Esophagus muscularis mucosa (tissue), 4 donors: Measurements from ENCODE around the gene PPP2R5C. TPM values are rescaled to one million over a fixed set of nuclear protein-coding genes. Genes with fewer than 3 reads are reported as not detected.

Experiments
- DNase-seq: peaks from one replicate; pipeline ENCODE4 v3.0.0-alpha.2; 2017; ENCODE audit errors: extremely low spot score
- H3K27ac ChIP-seq, 4 donors: fragments of 200-600 bp; sonication (generic); replicated peaks in 1 of 4; 1 replicate in 3 of 4; 2 replicates in 1 of 4; pipeline ENCODE4 v1.5.1; 2016 to 2019; ENCODE audit warnings: mild to moderate bottlenecking in 1 of 4
- H3K27me3 ChIP-seq, 4 donors: fragments of 200-600 bp; sonication (generic); one replicate each; pipeline versions ENCODE4 v1.5.1 to v1.6.0; 2016 to 2019
- H3K36me3 ChIP-seq, 4 donors: fragments of 200-600 bp; sonication (generic); one replicate each; pipeline ENCODE4 v1.5.1; 2016 to 2019
- H3K4me1 ChIP-seq, 4 donors: fragments of 200-600 bp; sonication (generic); one replicate each; pipeline ENCODE4 v1.5.1; 2016 to 2019
- H3K4me3 ChIP-seq, 4 donors: fragments of 200-600 bp; sonication (generic); 1 replicate in 2 of 4; 2 replicates in 2 of 4; pipeline ENCODE4 v1.5.1; 2016 to 2019; ENCODE audit warnings: mild to moderate bottlenecking in 4 of 4, moderate library complexity in 1 of 4
- H3K9me3 ChIP-seq, 4 donors: fragments of 200-600 bp; sonication (generic); 1 replicate in 3 of 4; 2 replicates in 1 of 4; pipeline ENCODE4 v1.5.1; 2016 to 2019
- CTCF ChIP-seq, 3 experiments: fragments of 200-600 bp in 2 of 3; fragments of 450-650 bp in 1 of 3; sonication (generic) in 2 of 3; IDR thresholded peaks; one replicate each; pipeline ENCODE4 v1.5.1; 2017 to 2019; ENCODE audit warnings: antibody characterized with exemption in 3 of 3, mild to moderate bottlenecking in 2 of 3, moderate library complexity in 1 of 3
- EP300 ChIP-seq: sonication (generic); formaldehyde crosslinking; IDR thresholded peaks from one replicate; pipeline ENCODE4 v1.6.1; 2017; ENCODE audit warnings: antibody characterized with exemption
- POLR2A ChIP-seq: fragments of 450-650 bp; IDR thresholded peaks from one replicate; pipeline ENCODE4 v1.6.1; 2017; ENCODE audit warnings: antibody characterized with exemption, moderate library complexity, mild to moderate bottlenecking, low read depth
- POLR2AphosphoS5 ChIP-seq, 2 donors: sonication (generic); formaldehyde crosslinking; IDR thresholded peaks; one replicate each; pipeline ENCODE4 v1.6.1; 2017; ENCODE audit warnings: antibody characterized with exemption in 2 of 2
- WGBS: methylation state at CpG from one replicate; pipeline ENCODE4 v1.1.5; 2018; 5-methylcytosine and 5-hydroxymethylcytosine counted together
- intact Hi-C: fragments of 100-400 bp; cut with DNase I; formaldehyde crosslinking; loops from one replicate; pipeline ENCODE4 v1.15.1; 2023
- total RNA-seq, 4 donors: library from RNA; depleted of rRNA; stranded (reverse); fragments of >200 nt; gene quantifications; one replicate each; pipeline versions ENCODE4 v1.1.0 to v1.2.1, GENCODE V29; 2016

Gene PPP2R5C
- total RNA-seq, 4 donors from 2014 or later, result 103 to 142 (median 131) TPM

GRCh38 chr14:101853455-101854018 is 92.0 kb downstream of the PPP2R5C start:
- intact Hi-C loops, result no loop called here
- Histone ChIP-seq H3K9me3 (no peaks in the 10 kb centered on the region), H3K36me3 (peaks cover 0 to 7% (median 2%) of the 10 kb centered on the region in 4 donors), H3K27ac (no peak overlapping the region), H3K4me1 (peaks cover 27 to 72% (median 62%) of the 10 kb centered on the region in 4 donors), H3K27me3 (no peaks in the 10 kb centered on the region), H3K4me3 (no peak overlapping the region)
- no peak for TF ChIP-seq POLR2A
- no peak for TF ChIP-seq EP300
- no peak for TF ChIP-seq POLR2AphosphoS5 (IDR thresholded peaks at IDR 0.05)
- TF ChIP-seq CTCF (IDR thresholded peaks at IDR 0.05), result no peak
- no peak for DNase-seq
- 71% methylated on average over 15 of the region's 15 CpGs for WGBS

- WGBS, result 70% methylated on average over 5 of the region's 5 CpGs
- no peak for TF ChIP-seq CTCF (IDR thresholded peaks at IDR 0.05)
- TF ChIP-seq POLR2AphosphoS5 (IDR thresholded peaks at IDR 0.05), result no peak
- no peak for TF ChIP-seq EP300
- TF ChIP-seq POLR2A, result no peak
- Histone ChIP-seq H3K27ac (peak overlapping the region in 3 of 4 donors; percentile 5 to 21 (median 10)), H3K9me3 (no peaks in the 10 kb centered on the region), H3K4me3 (no peak overlapping the region), H3K36me3 (peaks cover 0 to 14% (median 6%) of the 10 kb centered on the region in 4 donors), H3K4me1 (peaks cover 27 to 65% (median 54%) of the 10 kb centered on the region in 4 donors), H3K27me3 (no peaks in the 10 kb centered on the region)
- intact Hi-C loops, result no loop called here
- DNase-seq, result no peak
These were observed 92.9 kb downstream of the PPP2R5C start for GRCh38 chr14:101854366-101854765.

GRCh38 chr14:101855958-101856357 is 94.4 kb downstream of the PPP2R5C start:
- peaks cover 0 to 15% (median 6%) of the 10 kb centered on the region in 4 donors for H3K36me3 ChIP-seq
- no peaks in the 10 kb centered on the region for H3K9me3 ChIP-seq
- DNase-seq, result no peak
- no peak overlapping the region for H3K4me3 ChIP-seq
- TF ChIP-seq CTCF (IDR thresholded peaks at IDR 0.05), result no peak
- WGBS, result 72% methylated on average over 5 of the region's 5 CpGs
- intact Hi-C loops, result no loop called here
- no peak overlapping the region for H3K27ac ChIP-seq
- no peaks in the 10 kb centered on the region for H3K27me3 ChIP-seq
- peaks cover 22 to 52% (median 45%) of the 10 kb centered on the region in 4 donors for H3K4me1 ChIP-seq

GRCh38 chr14:101856536-101856935 is 95.0 kb downstream of the PPP2R5C start:
- intact Hi-C loops, result no loop called here
- TF ChIP-seq EP300, result no peak
- TF ChIP-seq CTCF (IDR thresholded peaks at IDR 0.05), result no peak
- TF ChIP-seq POLR2A, result no peak
- TF ChIP-seq POLR2AphosphoS5 (IDR thresholded peaks at IDR 0.05), result no peak
- Histone ChIP-seq H3K9me3 (no peaks in the 10 kb centered on the region), H3K36me3 (peaks cover 0 to 15% (median 6%) of the 10 kb centered on the region in 4 donors), H3K27me3 (no peaks in the 10 kb centered on the region), H3K4me3 (no peak overlapping the region), H3K27ac (no peak overlapping the region), H3K4me1 (peaks cover 23 to 48% (median 42%) of the 10 kb centered on the region in 4 donors)
- WGBS, result 79% methylated on average over 4 of the region's 4 CpGs
- DNase-seq, result no peak

- Histone ChIP-seq H3K27me3 (no peaks in the 10 kb centered on the region), H3K36me3 (peaks cover 0 to 15% (median 6%) of the 10 kb centered on the region in 4 donors), H3K4me3 (no peak overlapping the region), H3K4me1 (peaks cover 30 to 45% (median 39%) of the 10 kb centered on the region in 4 donors), H3K27ac (no peak overlapping the region), H3K9me3 (no peaks in the 10 kb centered on the region)
- intact Hi-C loops, result no loop called here
- no peak for DNase-seq
- 80% methylated on average over 1 of the region's 1 CpG for WGBS
- TF ChIP-seq POLR2A (no peak), POLR2AphosphoS5 (IDR thresholded peaks at IDR 0.05) (no peak), CTCF (IDR thresholded peaks at IDR 0.05) (no peak), EP300 (no peak)
These were observed 95.7 kb downstream of the PPP2R5C start for GRCh38 chr14:101857226-101857625.
